NCI-H345 treated with DMSO at 0.1 percent for 48 hours (cell line): ENCODE data around the gene KYAT1.
A peak's percentile ranks its signal among the peaks of the same experiment; 100 is the strongest.

Experiments used
- DNase-seq: peaks from one replicate; lab custom pipeline; 2025; ENCODE audit not compliant: unreplicated experiment; lab: John Stamatoyannopoulos, UW

KYAT1 gene

GRCh38 chr9:128786681-128787601 lies 94.8 kb downstream of the KYAT1 start, which contains the start of gene TBC1D13:
Gene TBC1D13 (plus strand): TSS chr9:128787253. CDS start chr9:128787354, 101 bp downstream.
- DNase-seq, result peak; percentile 61

GRCh38 chr9:128785427-128785826 lies 96.3 kb downstream of the KYAT1 start:
- DNase-seq, result no peak
